ENCODE measurements around the gene ZBP1. TPM values are rescaled to one million over a fixed set of nuclear protein-coding genes. Genes with fewer than 3 reads are reported as not detected.

The ZBP1 gene
- total and polyA plus RNA-seq, 10 of the 15 experiments (the other 5 are each of a cell fraction or from before 2014, with no cell fraction given): 0.93 to 10.6 (median 4.8) TPM

- H3K4me1 ChIP-seq (ENCODE audit: control insufficient read depth, insufficient read depth, low read length): no peaks in the 10 kb centered on the region
- no peak for DNase-seq (ENCODE audit: low read depth, low spot score)
- H3K27ac ChIP-seq (ENCODE audit: control insufficient read depth, insufficient read depth): no peak overlapping the region
- no peak overlapping the region for H3K4me3 ChIP-seq
- no peak overlapping the region for H3K9ac ChIP-seq (ENCODE audit: control insufficient read depth, insufficient read depth, low read length)
- no peaks in the 10 kb centered on the region for H3K36me3 ChIP-seq (ENCODE audit: control insufficient read depth in 2 of 2, insufficient read depth in 2 of 2, low read length in 1 of 2)
- intact Hi-C loops (cut with micrococcal nuclease; ENCODE audit: unreplicated experiment): no loop called here
- ChIA-PET RAD21 (ENCODE audit: unreplicated experiment) (interaction anchor here (1.1 kb wide), 1 partner anchor 23 kb away, joined by 4 read pairs; no protein-coding TSS in a partner anchor), SMC1A (ENCODE audit: uncharacterized antibody, unreplicated experiment) (interaction anchor here (1.0 kb wide), 1 partner anchor 19 kb away, joined by 4 read pairs; no protein-coding TSS in a partner anchor), POLR2A (no interaction called here), CTCF (interaction anchor here (0.6 kb wide), 1 partner anchor 21 kb away, joined by 4 read pairs; no protein-coding TSS in a partner anchor)
- H4K20me1 ChIP-seq (ENCODE audit: control insufficient read depth, insufficient read depth): no peaks in the 10 kb centered on the region
- ATAC-seq: no peak
- TF ChIP-seq IRF4 (IDR thresholded peaks at IDR 0.05; ENCODE audit: low read depth, low read length) (no peak), NRF1 (conservative IDR thresholded peaks at IDR 0.05; ENCODE audit: low read depth, low read length) (no peak), TCF7 (IDR thresholded peaks at IDR 0.05; ENCODE audit: borderline replicate concordance) (no peak), JUND (IDR thresholded peaks at IDR 0.05; ENCODE audit: low read depth, low read length) (no peak), POU2F2 (IDR thresholded peaks at IDR 0.05; ENCODE audit: borderline replicate concordance, low read depth, low read length) (no peak), SKIL (IDR thresholded peaks at IDR 0.05; ENCODE audit: low read depth, poor library complexity, severe bottlenecking) (no peak), STAT1 (conservative IDR thresholded peaks at IDR 0.05) (no peak), RUNX3 (IDR thresholded peaks at IDR 0.05; ENCODE audit: low read length) (no peak), RAD51 (IDR thresholded peaks at IDR 0.05) (no peak), NFYA (IDR thresholded peaks at IDR 0.05; ENCODE audit: borderline replicate concordance, low read depth, low read length) (no peak), ZBTB11 (CRISPR knock-in tag; IDR thresholded peaks at IDR 0.05) (no peak), EED (IDR thresholded peaks at IDR 0.05; ENCODE audit: low read depth) (no peak), MEF2A (IDR thresholded peaks at IDR 0.05; ENCODE audit: insufficient read depth, low read depth, low read length) (no peak), PAX8 (IDR thresholded peaks at IDR 0.05) (no peak), KDM1A (IDR thresholded peaks at IDR 0.05; ENCODE audit: borderline replicate concordance) (no peak), ZNF217 (IDR thresholded peaks at IDR 0.05) (no peak)
- TF ChIP-seq, protein P1, sequence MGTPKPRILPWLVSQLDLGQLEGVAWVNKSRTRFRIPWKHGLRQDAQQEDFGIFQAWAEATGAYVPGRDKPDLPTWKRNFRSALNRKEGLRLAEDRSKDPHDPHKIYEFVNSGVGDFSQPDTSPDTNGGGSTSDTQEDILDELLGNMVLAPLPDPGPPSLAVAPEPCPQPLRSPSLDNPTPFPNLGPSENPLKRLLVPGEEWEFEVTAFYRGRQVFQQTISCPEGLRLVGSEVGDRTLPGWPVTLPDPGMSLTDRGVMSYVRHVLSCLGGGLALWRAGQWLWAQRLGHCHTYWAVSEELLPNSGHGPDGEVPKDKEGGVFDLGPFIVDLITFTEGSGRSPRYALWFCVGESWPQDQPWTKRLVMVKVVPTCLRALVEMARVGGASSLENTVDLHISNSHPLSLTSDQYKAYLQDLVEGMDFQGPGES (IDR thresholded peaks at IDR 0.05): no peak
- TF ChIP-seq, protein P2, sequence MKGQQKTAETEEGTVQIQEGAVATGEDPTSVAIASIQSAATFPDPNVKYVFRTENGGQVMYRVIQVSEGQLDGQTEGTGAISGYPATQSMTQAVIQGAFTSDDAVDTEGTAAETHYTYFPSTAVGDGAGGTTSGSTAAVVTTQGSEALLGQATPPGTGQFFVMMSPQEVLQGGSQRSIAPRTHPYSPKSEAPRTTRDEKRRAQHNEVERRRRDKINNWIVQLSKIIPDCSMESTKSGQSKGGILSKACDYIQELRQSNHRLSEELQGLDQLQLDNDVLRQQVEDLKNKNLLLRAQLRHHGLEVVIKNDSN (IDR thresholded peaks at IDR 0.05; ENCODE audit: borderline replicate concordance, extremely low read length, insufficient read depth, low read depth, low read length): no peak
- FAIRE-seq: no peak
- WGBS (ENCODE audit: insufficient coverage, insufficient replicate concordance, low lambda C conversion rate, missing lambda C conversion rate): 54% methylated on average over 25 of the region's 25 CpGs
- in situ Hi-C loops (cut with MboI): loop anchor here (5.0 kb wide), 1 partner anchor 523 kb away; no protein-coding TSS in a partner anchor
- no peak overlapping the region for H3K4me2 ChIP-seq (ENCODE audit: control insufficient read depth, insufficient read depth)
- no peaks in the 10 kb centered on the region for H3K79me2 ChIP-seq (ENCODE audit: control insufficient read depth, insufficient read depth, low read length)
- no peak overlapping the region for H2AFZ ChIP-seq (ENCODE audit: control insufficient read depth, low read depth, low read length)
- no TSS peak for BruUV-seq (replicated peaks)
- H3K27me3 ChIP-seq (replicated peaks in 1 of 2; ENCODE audit: control insufficient read depth in 2 of 2, insufficient read depth in 2 of 2, low read length in 1 of 2): no peaks in the 10 kb centered on the region
- H3K9me3 ChIP-seq (replicated peaks; ENCODE audit: control insufficient read depth, insufficient read depth, low read length): no peaks in the 10 kb centered on the region
Measured at GRCh38 chr20:57658833-57659516, 38.7 kb upstream of the ZBP1 start.
